ENCODE data around the gene KCNJ12.
"Not testable (repeated sequence)": the region's sequence is repeated elsewhere in the genome, so short reads cannot be mapped to it uniquely, and the experiment has no call there.

KCNJ12 gene

GRCh38 chr17:21405904-21406400, 29.8 kb downstream of the KCNJ12 start:
- peaks cover 0 to 15% (median 0%) of the 10 kb centered on the region in 5 donors for H3K4me1 ChIP-seq (ENCODE audit: control insufficient read depth in 5 of 5, insufficient read depth in 5 of 5, low read length in 5 of 5)
- H3K9ac ChIP-seq (ENCODE audit: low read length in 5 of 5); H3K36me3 ChIP-seq (ENCODE audit: control insufficient read depth in 5 of 5, insufficient read depth in 5 of 5, low read length in 5 of 5); H3K9me3 ChIP-seq (ENCODE audit: control insufficient read depth in 5 of 5, low read length in 5 of 5); H3K4me3 ChIP-seq (ENCODE audit: low read depth in 1 of 5, low read length in 5 of 5); H3K27ac ChIP-seq (ENCODE audit: low read depth, low read length); H3K27me3 ChIP-seq (ENCODE audit: control insufficient read depth in 5 of 5, insufficient read depth in 4 of 5, low read length in 5 of 5): not testable (repeated sequence)

- H3K4me1 ChIP-seq (ENCODE audit: control insufficient read depth in 5 of 5, insufficient read depth in 5 of 5, low read length in 5 of 5) = peaks cover 0 to 15% (median 0%) of the 10 kb centered on the region in 5 donors
- H3K9ac ChIP-seq (ENCODE audit: low read length in 5 of 5); H3K9me3 ChIP-seq (ENCODE audit: control insufficient read depth in 5 of 5, low read length in 5 of 5); H3K27ac ChIP-seq (ENCODE audit: low read depth, low read length); H3K4me3 ChIP-seq (ENCODE audit: low read depth in 1 of 5, low read length in 5 of 5); H3K36me3 ChIP-seq (ENCODE audit: control insufficient read depth in 5 of 5, insufficient read depth in 5 of 5, low read length in 5 of 5); H3K27me3 ChIP-seq (ENCODE audit: control insufficient read depth in 5 of 5, insufficient read depth in 4 of 5, low read length in 5 of 5): not testable (repeated sequence)
Measured at GRCh38 chr17:21406616-21407404, 30.7 kb downstream of the KCNJ12 start.

DNA sequence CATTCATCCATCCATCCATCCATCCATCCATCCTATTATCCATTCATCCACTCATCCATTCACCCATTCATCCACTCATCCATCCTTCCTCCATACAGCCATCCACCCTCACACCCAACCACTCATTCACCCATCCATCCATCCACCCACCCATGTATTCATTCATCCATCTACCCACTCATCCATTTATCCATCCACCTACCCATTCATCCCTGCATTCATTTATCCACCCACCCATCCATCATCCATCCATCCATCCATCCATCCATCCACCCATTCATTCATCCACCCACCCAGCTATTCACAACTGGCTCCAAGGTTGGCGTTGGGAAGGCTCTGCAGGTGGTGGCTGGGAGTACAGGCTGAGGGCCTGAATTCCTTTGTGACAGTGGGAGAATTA, 31.6 kb downstream of the KCNJ12 start:
- not testable (repeated sequence) for H3K27ac ChIP-seq (ENCODE audit: low read depth, low read length); H3K36me3 ChIP-seq (ENCODE audit: control insufficient read depth in 5 of 5, insufficient read depth in 5 of 5, low read length in 5 of 5); H3K9me3 ChIP-seq (ENCODE audit: control insufficient read depth in 5 of 5, low read length in 5 of 5); H3K4me3 ChIP-seq (ENCODE audit: low read depth in 1 of 5, low read length in 5 of 5); H3K27me3 ChIP-seq (ENCODE audit: control insufficient read depth in 5 of 5, insufficient read depth in 4 of 5, low read length in 5 of 5); H3K9ac ChIP-seq (ENCODE audit: low read length in 5 of 5)
- H3K4me1 ChIP-seq (ENCODE audit: control insufficient read depth in 5 of 5, insufficient read depth in 5 of 5, low read length in 5 of 5) = peaks cover 0 to 15% (median 0%) of the 10 kb centered on the region in 5 donors

GRCh38 chr17:21408224-21408623, 32.1 kb downstream of the KCNJ12 start:
- H3K27ac ChIP-seq (ENCODE audit: low read depth, low read length); H3K9me3 ChIP-seq (ENCODE audit: control insufficient read depth in 5 of 5, low read length in 5 of 5); H3K4me3 ChIP-seq (ENCODE audit: low read depth in 1 of 5, low read length in 5 of 5); H3K27me3 ChIP-seq (ENCODE audit: control insufficient read depth in 5 of 5, insufficient read depth in 4 of 5, low read length in 5 of 5); H3K9ac ChIP-seq (ENCODE audit: low read length in 5 of 5); H3K36me3 ChIP-seq (ENCODE audit: control insufficient read depth in 5 of 5, insufficient read depth in 5 of 5, low read length in 5 of 5): not testable (repeated sequence)
- peaks cover 0 to 15% (median 0%) of the 10 kb centered on the region in 5 donors for H3K4me1 ChIP-seq (ENCODE audit: control insufficient read depth in 5 of 5, insufficient read depth in 5 of 5, low read length in 5 of 5)

DNA sequence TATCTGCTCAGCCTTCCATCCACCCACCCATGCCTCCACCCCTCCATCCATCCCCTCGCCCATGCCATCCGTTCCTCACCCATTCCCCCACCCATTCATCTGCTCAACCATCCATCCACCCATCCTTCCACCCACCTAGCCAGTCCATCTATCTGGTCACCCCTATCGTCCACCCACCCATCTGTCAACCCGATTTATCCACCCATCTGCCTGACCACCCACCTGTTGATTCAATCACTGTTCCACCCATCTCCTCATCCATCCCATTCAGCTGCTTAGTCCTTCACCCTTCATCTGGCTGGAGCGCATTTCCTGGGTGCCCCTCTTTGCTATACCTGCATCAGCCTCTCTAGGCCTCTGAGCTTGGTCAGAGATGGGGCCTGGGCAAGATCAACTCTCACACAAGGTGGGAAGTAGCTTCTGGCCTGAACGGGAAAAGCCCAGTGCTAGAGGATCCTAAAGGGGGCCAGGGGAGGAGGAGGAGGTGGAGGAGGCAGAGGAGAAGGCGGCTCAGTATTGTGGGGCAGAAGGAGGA, 32.7 kb downstream of the KCNJ12 start:
- not testable (repeated sequence) for H3K27ac ChIP-seq (ENCODE audit: low read depth, low read length); H3K9me3 ChIP-seq (ENCODE audit: control insufficient read depth in 5 of 5, low read length in 5 of 5); H3K36me3 ChIP-seq (ENCODE audit: control insufficient read depth in 5 of 5, insufficient read depth in 5 of 5, low read length in 5 of 5); H3K4me3 ChIP-seq (ENCODE audit: low read depth in 1 of 5, low read length in 5 of 5); H3K9ac ChIP-seq (ENCODE audit: low read length in 5 of 5); H3K27me3 ChIP-seq (ENCODE audit: control insufficient read depth in 5 of 5, insufficient read depth in 4 of 5, low read length in 5 of 5)
- H3K4me1 ChIP-seq (ENCODE audit: control insufficient read depth in 5 of 5, insufficient read depth in 5 of 5, low read length in 5 of 5) = peaks cover 0 to 15% (median 0%) of the 10 kb centered on the region in 5 donors

GRCh38 chr17:21409388-21409787, 33.2 kb downstream of the KCNJ12 start:
- not testable (repeated sequence) for H3K27ac ChIP-seq (ENCODE audit: low read depth, low read length); H3K4me3 ChIP-seq (ENCODE audit: low read depth in 1 of 5, low read length in 5 of 5); H3K27me3 ChIP-seq (ENCODE audit: control insufficient read depth in 5 of 5, insufficient read depth in 4 of 5, low read length in 5 of 5); H3K36me3 ChIP-seq (ENCODE audit: control insufficient read depth in 5 of 5, insufficient read depth in 5 of 5, low read length in 5 of 5); H3K9ac ChIP-seq (ENCODE audit: low read length in 5 of 5); H3K9me3 ChIP-seq (ENCODE audit: control insufficient read depth in 5 of 5, low read length in 5 of 5)
- H3K4me1 ChIP-seq (ENCODE audit: control insufficient read depth in 5 of 5, insufficient read depth in 5 of 5, low read length in 5 of 5) = peaks cover 0 to 15% (median 0%) of the 10 kb centered on the region in 5 donors

GRCh38 chr17:21409971-21410370, 33.8 kb downstream of the KCNJ12 start:
- not testable (repeated sequence) for H3K9ac ChIP-seq (ENCODE audit: low read length in 5 of 5); H3K4me3 ChIP-seq (ENCODE audit: low read depth in 1 of 5, low read length in 5 of 5); H3K36me3 ChIP-seq (ENCODE audit: control insufficient read depth in 5 of 5, insufficient read depth in 5 of 5, low read length in 5 of 5); H3K4me1 ChIP-seq (ENCODE audit: control insufficient read depth in 5 of 5, insufficient read depth in 5 of 5, low read length in 5 of 5); H3K9me3 ChIP-seq (ENCODE audit: control insufficient read depth in 5 of 5, low read length in 5 of 5); H3K27me3 ChIP-seq (ENCODE audit: control insufficient read depth in 5 of 5, insufficient read depth in 4 of 5, low read length in 5 of 5); H3K27ac ChIP-seq (ENCODE audit: low read depth, low read length)

GRCh38 chr17:21410371-21410770, 34.2 kb downstream of the KCNJ12 start:
- not testable (repeated sequence) for H3K27me3 ChIP-seq (ENCODE audit: control insufficient read depth in 5 of 5, insufficient read depth in 4 of 5, low read length in 5 of 5); H3K4me3 ChIP-seq (ENCODE audit: low read depth in 1 of 5, low read length in 5 of 5); H3K4me1 ChIP-seq (ENCODE audit: control insufficient read depth in 5 of 5, insufficient read depth in 5 of 5, low read length in 5 of 5); H3K9ac ChIP-seq (ENCODE audit: low read length in 5 of 5); H3K36me3 ChIP-seq (ENCODE audit: control insufficient read depth in 5 of 5, insufficient read depth in 5 of 5, low read length in 5 of 5); H3K27ac ChIP-seq (ENCODE audit: low read depth, low read length); H3K9me3 ChIP-seq (ENCODE audit: control insufficient read depth in 5 of 5, low read length in 5 of 5)

DNA sequence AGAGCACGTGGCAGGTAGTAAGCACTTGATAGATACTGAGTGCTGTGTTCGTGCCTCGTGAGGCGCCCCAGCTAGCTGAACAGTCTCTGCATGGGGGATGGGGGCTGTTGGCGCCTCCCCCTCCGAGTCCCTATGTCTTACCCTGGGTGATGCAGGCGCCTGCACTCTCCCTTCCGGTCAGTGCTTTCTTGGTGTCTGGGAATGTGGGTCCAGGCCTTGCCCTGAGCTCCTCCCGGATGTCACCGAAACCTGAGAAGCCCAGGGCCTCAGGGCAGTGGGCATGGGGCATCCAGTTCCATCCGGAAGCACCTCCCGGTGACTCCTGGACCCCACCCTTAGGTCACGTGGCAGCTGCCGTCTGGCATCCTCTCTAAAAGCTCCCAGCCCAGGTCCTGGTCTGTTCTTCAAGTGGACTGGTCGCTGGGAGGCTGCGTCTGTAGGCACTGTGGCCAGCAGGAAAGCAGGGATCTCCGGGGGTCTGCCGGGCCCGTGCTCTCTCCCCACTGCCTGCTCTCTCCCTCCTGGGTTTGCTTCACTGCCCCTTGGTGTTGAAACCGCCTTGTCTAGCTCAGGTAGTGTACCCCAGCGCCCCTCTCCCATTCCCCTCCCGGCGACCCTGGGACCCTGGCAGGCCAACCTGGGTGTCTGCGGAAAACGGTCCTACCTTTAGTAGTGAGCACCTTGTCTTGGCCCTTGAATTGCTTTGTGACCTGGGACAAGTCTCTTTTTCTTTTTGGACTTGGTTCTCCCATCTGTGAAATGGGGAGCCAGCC, 34.9 kb downstream of the KCNJ12 start:
- not testable (repeated sequence) for H3K9ac ChIP-seq (ENCODE audit: low read length in 5 of 5); H3K4me3 ChIP-seq (ENCODE audit: low read depth in 1 of 5, low read length in 5 of 5); H3K4me1 ChIP-seq (ENCODE audit: control insufficient read depth in 5 of 5, insufficient read depth in 5 of 5, low read length in 5 of 5); H3K27ac ChIP-seq (ENCODE audit: low read depth, low read length); H3K27me3 ChIP-seq (ENCODE audit: control insufficient read depth in 5 of 5, insufficient read depth in 4 of 5, low read length in 5 of 5); H3K36me3 ChIP-seq (ENCODE audit: control insufficient read depth in 5 of 5, insufficient read depth in 5 of 5, low read length in 5 of 5); H3K9me3 ChIP-seq (ENCODE audit: control insufficient read depth in 5 of 5, low read length in 5 of 5)

DNA sequence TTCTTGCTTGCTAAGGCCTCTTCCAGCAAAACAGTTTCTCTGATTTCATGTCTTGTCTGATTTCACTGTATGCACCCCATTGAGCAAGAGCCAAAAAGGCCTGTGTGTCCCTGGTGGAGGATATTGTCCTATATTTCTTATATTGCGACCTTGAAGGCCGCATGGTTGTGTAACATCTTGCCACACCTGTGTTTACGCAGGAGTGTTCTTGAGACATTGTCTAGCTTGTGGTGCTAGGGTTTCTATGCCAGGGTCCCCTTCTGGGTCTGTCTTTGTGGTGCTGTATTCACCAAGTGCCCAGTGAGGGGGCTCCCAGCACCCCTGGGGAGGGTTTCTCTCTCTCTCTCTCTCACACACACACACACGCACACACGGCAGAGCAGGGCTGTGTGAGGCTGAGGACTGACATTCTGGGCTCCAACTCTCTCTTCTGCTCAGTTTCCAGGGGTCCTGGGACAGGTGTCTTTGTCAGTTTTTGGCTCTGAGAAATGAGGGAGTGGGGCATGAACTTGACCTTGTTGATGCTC, 35.6 kb downstream of the KCNJ12 start:
- not testable (repeated sequence) for H3K9me3 ChIP-seq (ENCODE audit: control insufficient read depth in 5 of 5, low read length in 5 of 5)

More for the DNA sequence above, 35.6 kb downstream of the KCNJ12 start:
- H3K4me3 ChIP-seq (ENCODE audit: low read depth in 1 of 5, low read length in 5 of 5); H3K27ac ChIP-seq (ENCODE audit: low read depth, low read length); H3K9ac ChIP-seq (ENCODE audit: low read length in 5 of 5); H3K4me1 ChIP-seq (ENCODE audit: control insufficient read depth in 5 of 5, insufficient read depth in 5 of 5, low read length in 5 of 5); H3K27me3 ChIP-seq (ENCODE audit: control insufficient read depth in 5 of 5, insufficient read depth in 4 of 5, low read length in 5 of 5); H3K36me3 ChIP-seq (ENCODE audit: control insufficient read depth in 5 of 5, insufficient read depth in 5 of 5, low read length in 5 of 5): not testable (repeated sequence)
